ENCODE measurements around the gene SRP68.

DNA sequence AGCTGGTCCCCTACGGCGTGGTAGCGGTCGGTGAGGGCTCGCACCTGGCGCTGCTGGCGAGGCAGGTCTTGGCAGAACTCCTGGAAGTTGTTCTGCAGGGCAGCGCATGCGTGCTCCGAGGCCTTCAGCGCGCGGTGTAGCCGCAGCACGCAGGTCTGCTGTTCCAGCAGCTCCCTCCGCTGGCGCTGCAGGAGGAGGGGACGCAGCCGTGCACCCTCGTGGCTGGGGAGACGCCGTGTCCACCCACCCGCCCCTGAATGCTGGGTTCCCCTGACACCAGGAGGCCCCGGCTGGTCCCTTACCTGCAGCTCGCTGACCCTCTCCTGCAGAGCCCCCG, 57.4 kb downstream of the SRP68 start:
- TF ChIP-seq, protein P1, sequence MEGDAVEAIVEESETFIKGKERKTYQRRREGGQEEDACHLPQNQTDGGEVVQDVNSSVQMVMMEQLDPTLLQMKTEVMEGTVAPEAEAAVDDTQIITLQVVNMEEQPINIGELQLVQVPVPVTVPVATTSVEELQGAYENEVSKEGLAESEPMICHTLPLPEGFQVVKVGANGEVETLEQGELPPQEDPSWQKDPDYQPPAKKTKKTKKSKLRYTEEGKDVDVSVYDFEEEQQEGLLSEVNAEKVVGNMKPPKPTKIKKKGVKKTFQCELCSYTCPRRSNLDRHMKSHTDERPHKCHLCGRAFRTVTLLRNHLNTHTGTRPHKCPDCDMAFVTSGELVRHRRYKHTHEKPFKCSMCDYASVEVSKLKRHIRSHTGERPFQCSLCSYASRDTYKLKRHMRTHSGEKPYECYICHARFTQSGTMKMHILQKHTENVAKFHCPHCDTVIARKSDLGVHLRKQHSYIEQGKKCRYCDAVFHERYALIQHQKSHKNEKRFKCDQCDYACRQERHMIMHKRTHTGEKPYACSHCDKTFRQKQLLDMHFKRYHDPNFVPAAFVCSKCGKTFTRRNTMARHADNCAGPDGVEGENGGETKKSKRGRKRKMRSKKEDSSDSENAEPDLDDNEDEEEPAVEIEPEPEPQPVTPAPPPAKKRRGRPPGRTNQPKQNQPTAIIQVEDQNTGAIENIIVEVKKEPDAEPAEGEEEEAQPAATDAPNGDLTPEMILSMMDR (conservative IDR thresholded peaks at IDR 0.05; ENCODE audit: low read depth, low read length), result no peak
- TF ChIP-seq POLR2A (IDR thresholded peaks at IDR 0.05; ENCODE audit: low read depth, low read length) (no peak), BHLHE40 (IDR thresholded peaks at IDR 0.05; ENCODE audit: low read depth, low read length) (no peak), SMC3 (IDR thresholded peaks at IDR 0.05; ENCODE audit: low read depth, low read length) (no peak), MAFK (IDR thresholded peaks at IDR 0.05; ENCODE audit: low read depth, low read length) (no peak), CHD1 (IDR thresholded peaks at IDR 0.05; ENCODE audit: low read depth, low read length) (no peak), MXI1 (IDR thresholded peaks at IDR 0.05; ENCODE audit: borderline replicate concordance, low read depth, low read length) (no peak), RAD21 (IDR thresholded peaks at IDR 0.05; ENCODE audit: low read length) (no peak), RCOR1 (IDR thresholded peaks at IDR 0.05; ENCODE audit: insufficient replicate concordance, low read length) (no peak), RFX5 (IDR thresholded peaks at IDR 0.05; ENCODE audit: low read depth, low read length) (no peak), CEBPB (IDR thresholded peaks at IDR 0.05; ENCODE audit: low read depth, low read length) (no peak)
- TF ChIP-seq, protein P2, sequence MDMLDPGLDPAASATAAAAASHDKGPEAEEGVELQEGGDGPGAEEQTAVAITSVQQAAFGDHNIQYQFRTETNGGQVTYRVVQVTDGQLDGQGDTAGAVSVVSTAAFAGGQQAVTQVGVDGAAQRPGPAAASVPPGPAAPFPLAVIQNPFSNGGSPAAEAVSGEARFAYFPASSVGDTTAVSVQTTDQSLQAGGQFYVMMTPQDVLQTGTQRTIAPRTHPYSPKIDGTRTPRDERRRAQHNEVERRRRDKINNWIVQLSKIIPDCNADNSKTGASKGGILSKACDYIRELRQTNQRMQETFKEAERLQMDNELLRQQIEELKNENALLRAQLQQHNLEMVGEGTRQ (IDR thresholded peaks at IDR 0.05; ENCODE audit: low read depth, low read length), result no peak
- TF ChIP-seq, protein P3, sequence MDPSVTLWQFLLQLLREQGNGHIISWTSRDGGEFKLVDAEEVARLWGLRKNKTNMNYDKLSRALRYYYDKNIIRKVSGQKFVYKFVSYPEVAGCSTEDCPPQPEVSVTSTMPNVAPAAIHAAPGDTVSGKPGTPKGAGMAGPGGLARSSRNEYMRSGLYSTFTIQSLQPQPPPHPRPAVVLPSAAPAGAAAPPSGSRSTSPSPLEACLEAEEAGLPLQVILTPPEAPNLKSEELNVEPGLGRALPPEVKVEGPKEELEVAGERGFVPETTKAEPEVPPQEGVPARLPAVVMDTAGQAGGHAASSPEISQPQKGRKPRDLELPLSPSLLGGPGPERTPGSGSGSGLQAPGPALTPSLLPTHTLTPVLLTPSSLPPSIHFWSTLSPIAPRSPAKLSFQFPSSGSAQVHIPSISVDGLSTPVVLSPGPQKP (IDR thresholded peaks at IDR 0.05; ENCODE audit: borderline replicate concordance, low read depth, low read length), result no peak

Measured in IMR-90 (cell line).